Transverse colon (tissue), 4 donors: Measurements from ENCODE around the gene RNF166. TPM values are rescaled to one million over a fixed set of nuclear protein-coding genes. Genes with fewer than 3 reads are reported as not detected.

ENCODE experiments used
- DNase-seq: peaks from one replicate; pipeline ENCODE4 v3.0.0-alpha.2; 2019
- H3K27ac ChIP-seq, 4 donors: fragments of 200-600 bp; sonication (generic); 2 replicates each; pipeline ENCODE4 v1.5.1; 2016 to 2018; ENCODE audit warnings: inconsistent platforms in 4 of 4
- H3K27me3 ChIP-seq: fragments of 200-600 bp; sonication (generic); 2 replicates; pipeline ENCODE4 v1.5.1; 2017; ENCODE audit warnings: inconsistent platforms
- H3K36me3 ChIP-seq, 4 donors: fragments of 200-600 bp; sonication (generic); 2 replicates each; pipeline ENCODE4 v1.5.1; 2017 to 2019; ENCODE audit warnings: inconsistent platforms in 4 of 4
- H3K4me1 ChIP-seq, 4 donors: fragments of 200-600 bp; sonication (generic); 2 replicates each; pipeline ENCODE4 v1.5.1; 2017 to 2020; ENCODE audit warnings: inconsistent platforms in 4 of 4
- H3K4me3 ChIP-seq, 4 donors: fragments of 200-600 bp; sonication (generic); 1 replicate in 1 of 4; 2 replicates in 3 of 4; pipeline versions ENCODE4 v1.5.1 to v1.6.1; 2017 to 2019; ENCODE audit warnings: inconsistent platforms in 4 of 4
- H3K9me3 ChIP-seq, 2 donors: fragments of 200-600 bp; sonication (generic); 2 replicates each; pipeline ENCODE4 v1.5.1; 2017 to 2019; ENCODE audit warnings: inconsistent platforms in 2 of 2
- CTCF ChIP-seq, 5 experiments: fragments of 200-600 bp in 3 of 5; fragments of 450-650 bp in 2 of 5; sonication (generic) in 3 of 5; IDR thresholded peaks; 1 replicate in 2 of 5; 2 replicates in 3 of 5; pipeline ENCODE4 v1.5.1; 2016 to 2017; ENCODE audit warnings: antibody characterized with exemption in 5 of 5, inconsistent platforms in 3 of 5, mild to moderate bottlenecking in 2 of 5, moderate library complexity in 1 of 5
- EP300 ChIP-seq: sonication (generic); formaldehyde crosslinking; IDR thresholded peaks from one replicate; pipeline ENCODE4 v1.6.1; 2017; ENCODE audit warnings: antibody characterized with exemption, low read depth
- POLR2A ChIP-seq: fragments of 450-650 bp; IDR thresholded peaks from one replicate; pipeline ENCODE4 v1.6.1; 2016; ENCODE audit warnings: antibody characterized with exemption, mild to moderate bottlenecking, moderate library complexity
- POLR2AphosphoS5 ChIP-seq, 3 donors: sonication (generic); formaldehyde crosslinking; IDR thresholded peaks; one replicate each; pipeline ENCODE4 v1.6.1; 2016; ENCODE audit warnings: antibody characterized with exemption in 3 of 3
- WGBS, 2 donors: methylation state at CpG; one replicate each; pipeline ENCODE4 v1.1.5; 2018; ENCODE audit warnings: low coverage in 1 of 2; 5-methylcytosine and 5-hydroxymethylcytosine counted together
- in situ Hi-C, 4 donors: fragments of 200-750 bp; cut with MboI; loops; one replicate each; pipeline versions ENCODE4 v1.15.0 to v1.15.1; 2017; ENCODE audit warnings: low sequenced_read_pairs in 3 of 4, low pct_ligation_motif_present in 1 of 4, low pct_unique_long_range_greater_than_20kb in 1 of 4
- intact Hi-C: fragments of 100-400 bp; cut with DNase I; formaldehyde crosslinking; loops from one replicate; pipeline ENCODE4 v1.15.1; 2023; ENCODE audit warnings: low total_unique reads
- total RNA-seq, 4 donors: library from RNA; depleted of rRNA; stranded (reverse); fragments of >200 nt; gene quantifications; one replicate each; pipeline ENCODE4 v1.1.0, GENCODE V29; 2016

The RNF166 gene
- total RNA-seq, 4 donors from 2014 or later: 10.3 to 15.3 (median 14.4) TPM

GRCh38 chr16:88649195-88649923 is 56.8 kb downstream of the RNF166 start:
- 43 to 68% methylated on average over 5 to 16 of the region's 20 CpGs for WGBS, 2 donors
- H3K9me3 ChIP-seq: no peaks in the 10 kb centered on the region
- peak overlapping the region in 3 of 4 donors; percentile 53 to 73 (median 65) for H3K4me3 ChIP-seq
- no peaks in the 10 kb centered on the region for H3K27me3 ChIP-seq
- no peak for TF ChIP-seq EP300
- H3K36me3 ChIP-seq: no peaks in the 10 kb centered on the region
- H3K4me1 ChIP-seq: peaks cover 9 to 44% (median 28%) of the 10 kb centered on the region in 4 donors
- intact Hi-C loops: no loop called here
- DNase-seq: peak; percentile 41
- H3K27ac ChIP-seq: peak overlapping the region; percentile 85 to 89 (median 88)
- in situ Hi-C loops: no loop called here

GRCh38 chr16:88647178-88648070 is 58.8 kb downstream of the RNF166 start:
- 93% methylated on average over 22 of the region's 22 CpGs; no CpG with 5 or more reads in 1 of the 2 donors for WGBS, 2 donors
- Histone ChIP-seq H3K9me3 (no peaks in the 10 kb centered on the region), H3K4me1 (peaks cover 9 to 44% (median 28%) of the 10 kb centered on the region in 4 donors), H3K27ac (no peak overlapping the region), H3K27me3 (no peaks in the 10 kb centered on the region), H3K36me3 (no peaks in the 10 kb centered on the region), H3K4me3 (no peak overlapping the region)
- in situ Hi-C loops (no loop called here), intact Hi-C loops (no loop called here)
- no peak for TF ChIP-seq EP300
- no peak for TF ChIP-seq POLR2AphosphoS5 (IDR thresholded peaks at IDR 0.05)
- TF ChIP-seq POLR2A: no peak
- TF ChIP-seq CTCF (IDR thresholded peaks at IDR 0.05): no peak
- no peak for DNase-seq

Other genes starting within 250 kb of the RNF166 start
- gene ZC3H18, start 136.0 kb downstream of the RNF166 start, total RNA-seq: 10 to 100 TPM; 17.9 to 50.5 (median 25.5) TPM
- gene IL17C, start 67.8 kb downstream of the RNF166 start, total RNA-seq: not detected
- gene CYBA, start 55.4 kb downstream of the RNF166 start, total RNA-seq: 100 to 1,000 TPM; 258 to 306 (median 291) TPM
- 10 to 100 TPM; 20.5 to 75.6 (median 47.3) TPM for gene MVD, start 43.3 kb downstream of the RNF166 start, total RNA-seq
- 1 to 10 TPM in 1 of 4 donors, under 1 TPM in 2, not detected in 1; 0.27 to 2.9 (median 0.75) TPM for gene SNAI3, start 19.9 kb downstream of the RNF166 start, total RNA-seq
- gene CTU2, start 95 bp upstream of the RNF166 start, total RNA-seq: 1 to 10 TPM in 3 of 4 donors, not detected in 1; 2.8 to 5.6 (median 4.2) TPM
- 100 to 1,000 TPM; 133 to 546 (median 179) TPM for gene PIEZO1, start 78.8 kb upstream of the RNF166 start, total RNA-seq
- 10 to 100 TPM in 1 of 4 donors, 1 to 10 TPM in 2, not detected in 1; 3.8 to 12.5 (median 6.7) TPM for gene CDT1, start 97.4 kb upstream of the RNF166 start, total RNA-seq
- gene APRT, start 105.5 kb upstream of the RNF166 start, total RNA-seq: 100 to 1,000 TPM in 2 of 4 donors, 10 to 100 TPM in 2; 81.6 to 221 (median 149) TPM
- 100 to 1,000 TPM in 1 of 4 donors, 10 to 100 TPM in 3; 45.7 to 101 (median 75.6) TPM for gene GALNS, start 150.5 kb upstream of the RNF166 start, total RNA-seq
- gene TRAPPC2L, start 150.7 kb upstream of the RNF166 start, total RNA-seq: 10 to 100 TPM in 3 of 4 donors, 1 to 10 TPM in 1; 9.8 to 34.4 (median 19.7) TPM
- gene PABPN1L, start 160.3 kb upstream of the RNF166 start, total RNA-seq: not detected